ENCODE results near the gene MTPN.

MTPN gene

DNA sequence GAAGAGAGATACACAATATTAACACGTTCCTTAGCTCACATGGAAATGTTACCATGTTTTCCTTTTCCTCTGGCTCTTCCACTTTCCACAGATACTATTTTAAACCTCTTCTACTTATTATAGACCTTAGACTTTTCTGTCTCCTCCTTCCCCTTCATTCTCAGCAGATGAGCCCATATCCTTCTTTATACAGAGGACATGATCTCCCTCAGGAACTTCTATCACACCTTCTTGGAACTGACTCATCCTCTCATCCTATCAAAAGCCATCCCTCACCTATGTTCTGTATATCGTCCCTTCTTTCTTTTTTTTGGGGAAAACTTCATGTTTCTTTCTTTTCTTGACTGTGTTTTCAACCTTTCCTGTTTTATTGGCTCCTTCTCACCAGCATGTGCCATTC, 20.8 kb downstream of the MTPN start:
- no peak for DNase-seq (ENCODE audit: low read depth in 2 of 2)

DNA sequence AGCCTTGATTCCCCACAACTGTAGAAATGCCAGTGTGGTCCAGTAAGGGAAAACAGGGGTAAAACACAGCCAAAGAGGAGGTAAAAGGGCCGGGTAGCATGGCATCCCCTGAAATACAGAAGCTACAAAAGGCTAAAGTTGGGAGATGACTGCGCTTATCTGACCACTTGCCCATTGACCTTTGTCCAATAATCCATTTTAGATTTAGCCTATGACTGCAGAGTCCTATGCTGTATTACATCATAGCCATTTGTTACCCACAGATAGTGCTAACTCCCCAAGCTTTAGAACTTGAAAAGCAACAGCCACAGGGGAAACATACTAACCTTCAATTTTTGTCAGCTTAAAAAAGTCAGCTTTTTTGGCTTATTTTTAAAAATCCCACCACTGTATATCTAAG, 26.2 kb downstream of the MTPN start:
- DNase-seq (ENCODE audit: low read depth in 2 of 2) = no peak

DNA sequence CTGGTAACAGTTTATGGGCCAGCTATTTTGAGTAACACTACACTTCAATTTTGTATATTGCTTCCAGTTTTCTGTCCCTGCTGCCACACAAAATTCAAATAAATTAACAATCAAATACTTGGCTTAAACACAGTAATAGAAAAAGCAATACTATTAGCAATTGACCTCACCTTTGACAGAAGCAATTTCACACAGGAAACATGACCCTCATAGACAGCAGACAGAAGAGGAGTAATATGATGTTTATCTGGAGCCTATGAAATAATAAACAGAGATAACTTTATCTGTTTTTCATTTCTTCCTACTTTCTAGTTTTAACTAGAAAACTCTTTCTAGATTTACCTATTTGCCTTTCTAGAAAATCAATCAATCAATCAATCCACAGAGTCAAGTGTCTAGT, 26.7 kb downstream of the MTPN start:
- DNase-seq (ENCODE audit: low read depth in 2 of 2) = no peak

DNA sequence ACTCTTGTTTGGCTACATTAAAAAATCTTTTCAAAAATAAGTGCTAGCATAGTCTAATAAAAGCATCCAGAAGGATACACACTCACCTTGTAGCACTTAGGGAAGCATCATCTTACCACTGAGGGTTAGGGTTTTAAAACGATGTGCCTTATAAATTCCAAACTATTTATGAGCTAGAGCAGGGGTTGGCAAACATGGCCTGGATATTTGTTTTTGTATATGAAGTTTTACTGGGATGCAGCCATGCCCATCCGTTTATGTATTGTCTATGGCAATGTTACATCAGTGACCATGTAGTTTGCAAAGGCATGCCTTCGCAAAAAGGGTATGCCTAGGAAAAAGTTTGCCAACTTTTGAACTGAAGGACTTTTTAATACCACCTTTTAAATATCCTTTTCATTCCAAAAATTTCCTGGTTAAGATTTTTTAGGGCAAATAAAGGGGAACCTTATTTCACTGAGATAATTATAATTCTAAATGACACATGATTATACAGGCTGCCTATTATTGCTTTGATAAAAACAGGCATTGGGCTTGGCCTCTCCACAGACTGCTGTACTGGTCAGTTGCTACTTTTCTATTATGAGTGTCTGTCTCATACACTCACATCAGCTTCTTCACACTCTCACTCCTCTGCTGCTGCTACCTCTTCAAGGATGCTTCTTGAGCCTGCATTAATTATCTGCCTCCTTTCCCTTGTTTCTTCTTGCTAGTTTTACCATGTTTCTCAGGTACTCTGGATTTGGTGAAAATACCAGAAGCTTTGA, 30.7 kb downstream of the MTPN start:
- DNase-seq (ENCODE audit: low read depth in 2 of 2) = no peak

DNA sequence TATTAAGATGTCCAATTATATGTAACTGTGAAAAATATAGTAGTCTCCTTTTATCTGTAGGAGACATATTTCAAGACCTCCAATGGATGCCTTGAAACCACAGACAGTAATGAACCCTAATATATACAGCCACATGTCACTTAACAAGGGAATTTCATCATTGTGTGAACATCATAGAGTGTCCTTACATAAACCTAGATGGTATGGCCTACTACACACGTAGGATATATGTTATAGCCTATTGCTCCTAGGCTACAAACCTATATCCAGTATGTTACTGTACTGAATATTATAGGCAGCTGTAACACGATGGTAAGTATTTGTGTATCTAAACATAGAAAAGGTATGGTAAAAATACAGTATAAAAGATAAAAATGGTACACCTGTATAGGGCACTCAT, 32.4 kb downstream of the MTPN start:
- no peak for DNase-seq (ENCODE audit: low read depth in 2 of 2)

DNA sequence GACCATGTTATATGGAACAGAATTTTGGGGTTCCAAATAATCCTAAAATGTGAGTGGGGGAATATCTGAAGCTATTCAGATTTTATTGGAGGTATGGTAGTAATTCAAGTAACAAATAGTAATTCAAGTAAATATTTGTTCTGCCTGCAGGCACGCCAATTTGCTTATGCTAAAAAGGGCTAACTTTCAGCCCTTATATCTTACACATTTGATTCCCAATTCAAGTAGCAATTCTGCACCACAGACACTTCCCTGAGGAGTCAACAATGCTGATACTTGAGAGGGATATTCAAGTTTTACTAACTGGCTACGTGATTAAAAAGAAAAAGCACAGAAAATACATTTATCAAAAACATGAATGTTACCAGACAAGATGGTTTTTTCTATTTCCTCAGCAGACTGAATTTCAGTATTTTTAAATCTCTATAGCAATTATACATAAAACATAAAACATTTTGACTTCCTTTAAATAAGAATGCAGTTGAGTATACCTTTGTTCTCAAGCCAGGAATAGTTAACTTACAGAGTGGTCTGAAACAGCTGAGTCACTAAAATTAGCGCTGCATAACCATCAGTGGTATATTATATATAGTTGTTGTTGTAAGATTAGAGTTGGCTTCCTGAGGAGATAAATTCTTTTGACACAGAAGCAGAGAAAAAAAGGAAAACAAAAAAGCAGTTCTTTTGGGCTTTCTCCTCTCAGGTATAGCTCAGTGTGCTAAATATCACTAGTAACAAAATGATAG, 33.9 kb downstream of the MTPN start:
- DNase-seq (ENCODE audit: low read depth in 2 of 2) = no peak

DNA sequence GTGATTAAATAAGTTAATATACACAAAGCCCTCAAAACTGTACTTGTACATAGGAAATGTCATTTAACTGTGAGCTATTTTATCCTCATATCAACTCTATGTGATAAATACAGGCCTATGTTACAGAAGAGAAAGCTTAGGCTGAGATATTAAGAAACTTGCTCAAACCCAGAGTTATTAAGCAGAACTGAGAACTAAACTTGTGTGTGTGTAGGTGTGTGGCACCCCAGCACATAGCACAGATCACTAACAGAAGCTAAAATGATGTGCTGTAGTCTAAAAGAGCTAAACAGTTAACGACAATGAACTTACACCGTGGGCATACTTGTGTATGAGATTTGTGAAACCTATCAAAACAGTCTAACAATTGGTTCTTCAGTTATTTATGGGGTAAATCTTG, 34.5 kb downstream of the MTPN start:
- DNase-seq (ENCODE audit: low read depth in 2 of 2) = no peak

DNA sequence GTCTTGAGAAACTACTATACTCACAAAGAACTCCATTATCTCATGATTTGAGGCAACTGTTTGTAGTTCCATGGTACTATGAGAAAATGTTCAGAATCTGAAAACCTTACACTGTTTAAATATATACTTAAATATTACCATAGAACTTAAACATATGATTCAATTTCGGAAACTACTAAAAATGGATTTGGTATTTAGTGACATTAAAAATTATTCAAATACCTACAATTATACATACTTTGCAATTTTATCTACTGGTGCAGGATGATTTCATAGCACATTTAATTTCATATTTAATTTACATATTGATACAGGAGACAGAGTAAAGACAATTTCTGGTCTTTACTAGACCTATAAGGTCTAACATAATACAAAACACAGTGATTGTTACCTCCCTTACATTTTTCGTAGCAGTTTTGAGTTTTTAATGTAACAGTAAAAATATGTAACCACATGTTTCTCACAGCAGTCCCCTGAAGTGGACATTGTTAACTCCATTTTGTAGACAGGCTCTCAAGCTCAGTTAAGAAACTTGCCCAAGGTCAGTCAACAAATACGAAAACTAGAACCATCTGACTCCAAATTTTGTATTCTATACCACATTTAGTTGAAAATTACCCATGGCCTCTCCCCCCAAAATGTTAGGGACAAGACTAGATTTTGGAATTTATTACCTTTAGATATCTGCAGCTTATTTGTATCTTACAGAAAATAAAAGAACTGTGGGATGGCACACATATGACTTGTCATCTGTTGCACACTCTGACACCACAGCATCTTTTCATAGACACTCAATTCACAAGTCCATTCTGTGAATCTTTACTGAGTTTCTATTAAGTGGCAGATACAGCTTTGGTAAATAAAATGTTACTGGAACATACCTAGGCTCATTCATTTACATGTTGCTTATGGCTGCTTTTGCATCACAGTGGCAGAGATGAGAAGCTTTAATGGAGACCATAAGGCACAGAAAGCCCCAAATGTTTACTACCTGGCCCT, 36.8 kb downstream of the MTPN start:
- DNase-seq (ENCODE audit: low read depth in 2 of 2) = no peak

DNA sequence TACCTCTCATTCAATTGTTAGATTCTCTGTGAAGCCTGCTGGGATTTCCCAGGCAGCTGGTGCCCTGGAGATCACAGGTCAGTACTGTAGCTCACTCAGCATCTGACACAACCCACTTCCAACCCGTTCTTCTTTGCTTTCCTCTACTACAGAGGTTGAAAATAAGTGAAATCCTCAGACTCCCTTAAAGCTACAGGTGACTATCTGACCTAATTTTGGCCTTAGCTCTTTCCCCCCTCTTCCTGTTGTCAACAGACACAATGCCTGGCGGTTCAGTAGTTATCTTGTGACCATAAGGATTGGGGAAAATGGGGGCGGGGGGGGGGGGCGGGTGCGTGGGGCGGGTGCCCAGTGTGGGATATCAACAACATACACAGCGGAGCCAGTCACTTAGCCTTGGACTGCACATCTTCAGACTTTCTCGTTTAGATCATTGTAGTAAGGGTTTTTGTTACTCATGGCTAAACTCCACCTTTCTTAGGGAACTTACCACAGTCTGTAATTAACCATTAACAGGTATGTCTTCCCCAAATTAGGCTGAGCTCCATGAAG, 37.8 kb downstream of the MTPN start:
- DNase-seq (ENCODE audit: low read depth in 2 of 2) = no peak

DNA sequence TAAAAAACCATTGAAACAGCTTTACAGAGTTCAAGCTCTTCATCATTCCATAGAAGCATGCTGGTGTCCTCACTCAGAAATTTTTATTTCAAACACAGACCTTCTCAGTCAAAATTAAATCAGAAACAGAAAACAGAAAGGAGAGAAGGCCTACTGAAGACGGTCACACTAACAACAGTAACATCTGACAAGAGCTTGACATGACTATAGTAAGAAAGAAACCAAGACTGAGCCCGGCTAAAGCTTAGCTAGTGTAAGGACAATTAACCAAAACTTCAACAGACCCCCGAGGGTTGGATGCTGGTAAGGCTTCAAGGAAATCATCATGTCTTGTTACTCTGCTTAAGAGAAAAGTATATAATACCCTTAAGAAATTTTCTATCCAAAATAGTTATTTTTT, 38.6 kb downstream of the MTPN start:
- DNase-seq (ENCODE audit: low read depth in 2 of 2) = no peak

DNA sequence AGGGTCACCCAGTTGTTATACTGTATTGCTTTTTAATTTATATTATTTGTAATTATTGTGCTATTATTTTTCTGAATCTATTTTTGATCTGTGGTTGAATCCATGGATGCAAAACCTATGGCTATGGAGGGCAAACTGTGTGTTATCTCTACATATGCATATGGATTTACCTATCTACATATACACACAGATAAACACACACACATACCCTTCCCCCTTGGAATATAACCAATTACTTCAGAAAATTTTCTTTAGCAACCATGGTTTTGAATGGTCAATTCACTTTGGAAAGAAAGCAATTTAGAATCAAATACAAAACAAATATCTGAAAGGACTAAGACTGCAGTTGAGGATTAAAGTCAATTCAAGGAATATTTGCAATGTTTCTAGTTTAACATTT, 39.1 kb downstream of the MTPN start:
- DNase-seq (ENCODE audit: low read depth in 2 of 2) = no peak

DNA sequence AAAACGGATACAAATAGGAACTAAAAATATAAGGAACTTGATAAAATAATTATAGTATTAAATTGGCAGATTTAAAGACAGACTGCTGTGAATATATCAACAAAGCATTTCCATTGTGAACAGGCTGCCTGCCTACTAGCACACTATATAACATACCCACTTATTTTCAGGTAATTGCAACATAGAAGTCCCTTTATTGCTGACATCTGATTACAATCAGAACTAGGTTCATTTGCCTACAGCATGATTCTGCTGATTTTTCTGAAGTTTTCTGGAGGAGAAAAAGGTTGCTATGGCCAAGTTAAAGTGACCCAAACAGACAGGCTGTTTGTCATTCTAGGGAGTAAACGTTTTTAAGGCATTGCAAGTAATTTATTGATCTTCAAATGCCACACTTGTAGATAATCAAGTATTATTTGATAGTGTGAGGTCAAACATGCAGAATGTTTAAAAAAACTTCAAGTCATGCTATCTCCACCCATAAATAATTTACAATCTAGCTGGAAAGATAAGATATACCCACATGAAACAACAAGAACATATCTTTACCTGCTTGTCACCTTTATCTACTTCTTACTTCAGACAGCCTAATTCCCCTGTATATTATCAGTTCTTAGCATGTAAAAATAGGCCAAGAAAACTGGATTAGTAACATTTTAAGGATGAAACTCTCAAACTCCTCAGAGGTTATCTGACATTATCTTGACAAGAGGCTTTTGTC, 40.5 kb downstream of the MTPN start:
- no peak for DNase-seq (ENCODE audit: low read depth in 2 of 2)

DNA sequence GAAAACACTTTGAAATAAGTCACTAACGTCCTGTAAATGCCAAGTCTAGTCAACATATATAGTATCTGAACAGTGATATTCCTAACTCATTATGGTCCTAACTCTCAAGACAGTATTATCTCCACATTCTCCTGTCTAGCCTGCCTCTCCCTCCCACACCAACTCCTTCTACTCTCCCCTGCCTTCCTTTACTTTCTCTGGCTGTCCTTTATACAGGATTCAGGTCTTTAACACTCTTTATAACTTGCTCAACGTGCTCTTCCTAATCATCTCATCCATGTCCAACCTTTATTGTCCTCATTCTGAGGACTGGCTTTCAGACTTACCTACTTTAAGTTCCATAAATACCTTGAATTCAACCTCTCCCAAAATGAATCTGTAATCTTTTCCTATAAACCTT, 42.5 kb downstream of the MTPN start:
- DNase-seq (ENCODE audit: low read depth in 2 of 2) = no peak

DNA sequence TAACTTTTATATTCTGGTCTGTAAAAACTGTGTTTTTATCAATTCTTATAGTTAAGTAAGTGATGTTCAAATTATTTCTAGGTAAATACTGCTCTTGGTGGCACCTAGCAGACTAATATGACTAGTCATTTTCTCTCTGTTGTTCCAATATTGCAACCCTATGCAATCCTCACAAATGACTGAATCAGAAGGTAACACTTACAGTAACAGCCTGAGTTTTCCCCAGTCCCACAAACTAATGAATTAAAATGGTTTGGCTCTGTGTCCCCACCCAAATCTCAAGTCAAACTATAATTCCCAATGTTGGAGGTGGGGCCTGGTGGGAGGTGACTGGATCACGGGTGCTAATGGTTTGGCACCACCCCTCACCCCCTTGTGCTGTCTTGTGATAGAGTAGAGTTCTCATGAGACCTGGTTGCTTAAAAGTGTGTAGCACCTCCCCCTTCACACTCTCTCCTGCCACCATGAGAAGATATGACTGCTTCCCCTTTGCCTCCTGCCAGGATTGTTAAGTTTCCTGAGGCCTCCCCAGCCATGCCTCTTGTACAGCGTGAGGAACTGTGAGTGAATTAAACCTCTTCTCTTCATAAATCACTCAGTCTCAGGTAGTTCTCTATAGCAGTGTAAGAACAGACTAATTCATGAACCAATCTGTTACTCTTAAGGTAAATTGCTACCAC, 43.5 kb downstream of the MTPN start:
- no peak for DNase-seq (ENCODE audit: low read depth in 2 of 2)

DNA sequence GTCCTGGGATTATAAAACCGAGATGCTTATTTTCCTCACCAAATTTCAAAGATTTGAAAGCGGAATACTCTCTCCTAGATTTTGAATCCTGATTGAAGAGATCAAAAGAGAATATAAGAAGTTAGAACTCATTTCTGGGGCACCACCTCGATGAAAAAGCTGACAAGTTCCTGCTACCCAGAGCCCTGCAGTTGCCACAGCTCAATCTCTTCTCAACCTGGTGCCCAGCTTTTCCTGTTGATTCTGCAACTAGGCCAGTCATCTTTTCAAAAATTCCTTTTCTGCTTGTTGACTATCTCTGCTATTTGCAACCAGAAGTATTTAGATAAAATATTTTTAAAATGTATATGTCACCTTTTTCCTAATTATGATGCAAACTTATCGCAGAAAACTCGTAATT, 45.0 kb downstream of the MTPN start:
- DNase-seq (ENCODE audit: low read depth in 2 of 2) = no peak

DNA sequence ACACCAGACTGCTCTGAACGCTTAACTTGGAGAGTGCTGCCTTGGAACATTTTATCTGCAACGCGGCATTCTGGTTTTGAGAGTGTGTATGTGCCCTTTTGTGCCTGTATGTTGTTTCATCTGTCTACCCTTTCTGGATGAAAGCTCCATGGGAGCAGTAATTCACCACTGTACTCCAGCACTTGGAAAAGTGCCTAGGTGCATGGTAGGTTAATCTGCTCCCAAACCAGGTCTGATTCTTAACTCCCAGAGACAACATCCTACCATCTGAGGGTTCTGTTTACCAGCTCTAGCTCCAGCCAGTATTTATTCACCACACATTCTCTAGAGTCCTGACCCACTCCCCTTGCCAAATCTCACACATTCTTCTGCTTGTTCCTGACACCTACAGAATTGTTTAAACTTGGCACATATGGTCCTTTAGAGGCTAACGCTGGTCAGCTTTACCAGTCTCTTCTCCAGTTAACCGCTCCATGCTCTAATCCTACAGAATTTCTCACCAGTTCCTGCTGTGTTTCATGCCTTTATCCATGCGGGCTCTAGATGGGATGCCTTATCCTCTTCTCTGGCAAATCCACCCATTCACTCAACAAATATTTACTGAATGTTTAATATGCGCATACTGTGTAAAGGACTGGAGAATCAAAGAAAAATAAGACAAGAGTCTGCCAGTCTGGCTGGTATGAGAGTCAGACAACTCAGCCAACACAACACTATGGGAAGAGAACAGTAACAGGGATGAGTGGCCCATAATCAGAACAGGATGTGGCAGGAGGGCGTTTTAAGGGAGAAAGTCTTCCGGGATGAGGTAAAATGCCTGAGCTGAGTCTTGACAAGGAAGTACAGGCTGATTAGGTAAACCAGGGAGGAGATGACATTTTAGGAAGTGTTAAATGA, 46.3 kb downstream of the MTPN start:
- DNase-seq (ENCODE audit: low read depth in 2 of 2) = no peak

DNA sequence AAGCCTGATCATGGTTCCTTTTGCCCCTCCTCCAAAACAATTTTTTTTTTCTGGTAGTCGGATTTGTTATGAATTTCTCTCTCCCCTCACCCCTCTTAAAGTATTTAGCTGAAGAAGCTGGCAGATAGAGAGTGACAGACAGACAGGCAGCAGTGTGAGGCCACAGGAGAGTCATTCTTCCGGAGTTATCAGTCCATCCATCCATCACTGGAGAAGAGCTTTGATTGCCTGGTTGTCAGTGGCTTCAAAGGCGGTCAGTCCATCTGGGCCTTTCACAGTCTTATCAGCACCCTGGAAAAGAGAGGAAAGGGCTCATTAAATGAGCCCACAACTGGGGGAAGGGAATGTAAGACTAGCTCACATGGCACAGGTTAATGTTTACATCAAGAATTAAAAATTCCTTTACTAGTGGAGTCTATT, 47.4 kb downstream of the MTPN start:
- DNase-seq (ENCODE audit: low read depth in 2 of 2) = no peak

DNA sequence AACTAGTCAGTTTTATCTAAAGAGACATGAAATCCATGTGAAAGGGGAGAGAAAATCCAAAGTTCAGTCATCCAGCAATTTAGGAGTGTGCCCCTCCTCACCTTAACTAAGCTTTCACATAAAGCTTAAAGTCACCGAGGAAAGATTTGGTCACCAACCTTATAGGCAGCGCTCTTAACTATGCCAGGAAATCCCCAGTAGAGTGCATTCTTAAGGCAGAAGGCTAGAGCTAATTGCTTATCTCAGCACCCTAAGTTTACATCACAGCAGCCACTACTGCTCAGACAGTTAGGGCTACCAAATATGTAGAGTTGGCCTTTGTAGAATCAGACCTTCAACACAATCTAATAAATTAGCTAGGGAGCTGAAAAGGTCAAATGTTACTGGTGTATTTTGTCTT, 47.9 kb downstream of the MTPN start:
- DNase-seq (ENCODE audit: low read depth in 2 of 2) = no peak

DNA sequence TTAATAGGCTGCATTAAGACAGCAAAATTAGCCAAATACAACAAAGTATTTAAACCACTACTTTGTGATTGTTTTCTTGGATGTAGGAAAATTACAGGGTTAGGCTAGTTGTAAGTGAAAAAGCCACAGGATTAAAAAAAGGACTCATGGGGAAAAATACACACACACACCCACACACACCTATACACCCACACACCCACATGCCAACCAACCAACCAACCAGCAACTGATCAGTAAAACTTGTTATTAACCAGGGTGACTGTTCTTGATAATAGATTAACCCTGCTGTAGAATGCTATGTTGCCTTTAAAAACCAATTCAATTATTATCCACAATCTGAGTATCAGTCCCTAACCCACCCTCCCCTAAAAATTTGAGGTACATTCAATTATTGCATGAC, 49.0 kb downstream of the MTPN start:
- no peak for DNase-seq (ENCODE audit: low read depth in 2 of 2)

DNA sequence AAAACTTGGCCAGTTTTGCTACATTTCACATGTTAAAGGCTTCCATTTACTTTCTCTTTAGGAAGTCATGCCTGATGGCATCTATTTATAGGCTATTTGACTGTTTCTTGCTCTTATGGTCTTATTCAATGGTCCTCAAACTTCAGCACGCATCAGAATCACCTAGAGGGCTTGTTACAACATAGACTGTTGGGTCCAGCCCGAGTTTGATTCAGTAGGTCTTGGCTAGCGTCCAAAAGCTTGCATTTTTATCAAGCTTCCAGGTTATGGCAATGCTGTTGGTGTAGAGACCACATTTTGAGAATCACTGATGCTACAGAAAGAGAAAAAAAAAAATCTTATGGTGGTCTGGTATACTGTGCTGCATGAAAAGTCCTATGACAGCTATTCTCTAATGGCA, 51.9 kb downstream of the MTPN start:
- no peak for DNase-seq (ENCODE audit: low read depth in 2 of 2)
